Ishikawa (cell line): ENCODE data around the gene NDRG2.

ENCODE experiments used
- CREB1 ChIP-seq: IDR thresholded peaks from 2 replicates; pipeline ENCODE4 v1.6.1; 2012; ENCODE audit warnings: low read depth
- EP300 ChIP-seq: IDR thresholded peaks from 2 replicates; pipeline ENCODE4 v1.6.1; 2012; ENCODE audit warnings: borderline replicate concordance
- MAX ChIP-seq: IDR thresholded peaks from 2 replicates; pipeline ENCODE4 v1.6.1; 2012
- REST ChIP-seq: IDR thresholded peaks from 2 replicates; pipeline ENCODE4 v1.6.1; 2012; ENCODE audit warnings: low read depth, mild to moderate bottlenecking
- TCF12 ChIP-seq: IDR thresholded peaks from 2 replicates; pipeline ENCODE4 v1.6.1; 2012; ENCODE audit warnings: low read depth

- TF ChIP-seq CREB1 (no peak), TCF12 (no peak), MAX (no peak), EP300 (no peak), REST (no peak)
These were observed 13.9 kb upstream of the NDRG2 start for GRCh38 chr14:21038441-21039422.
